ENCODE measurements around the gene HLA-DQB1. TPM values are rescaled to one million over a fixed set of nuclear protein-coding genes. Genes with fewer than 3 reads are reported as not detected.
"Not testable (repeated sequence)": the region's sequence is repeated elsewhere in the genome, so short reads cannot be mapped to it uniquely, and the experiment has no call there.

HLA-DQB1 gene
- total RNA-seq, 2 donors from 2014 or later: 4.6 to 15.3 TPM

DNA sequence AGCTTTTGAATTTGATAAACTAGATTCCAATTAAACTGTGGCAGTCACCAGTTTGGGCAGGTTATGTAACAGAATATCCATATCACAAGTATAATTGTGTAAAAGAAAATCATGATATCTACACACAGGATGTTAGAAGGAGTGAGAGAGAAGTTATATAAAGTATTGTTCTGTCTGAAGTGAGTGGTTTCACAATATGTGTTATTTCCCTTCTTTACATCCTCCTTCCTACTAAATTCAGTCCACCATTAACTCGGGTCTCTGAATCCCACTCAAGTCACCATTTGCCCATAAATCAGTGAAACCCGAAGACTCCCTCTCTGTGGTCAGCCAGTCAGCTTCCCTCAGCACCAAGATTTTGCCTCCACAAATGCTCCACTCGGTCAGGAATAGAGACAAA, 796 bp downstream of the HLA-DQB1 start:
- ATAC-seq (no peak), DNase-seq (no peak)
- intact Hi-C loops (cut with DNase I): loop anchor here in 1 of 2 donors (5.0 kb wide), 1 partner anchor 97 kb away; the partner anchor contains the start of gene HLA-DQB2

- ATAC-seq (peak in 1 of 2 donors; percentile 59), DNase-seq (peak; percentile 42)
- intact Hi-C loops (cut with DNase I): loop anchor here in 1 of 2 donors (5.0 kb wide), 1 partner anchor 97 kb away; the partner anchor contains the start of gene HLA-DQB2
Measured at GRCh38 chr6:32664827-32665362, 1.6 kb downstream of the HLA-DQB1 start.

GRCh38 chr6:32664354-32664753, 2.1 kb downstream of the HLA-DQB1 start:
- intact Hi-C loops (cut with DNase I): no loop called here
- DNase-seq (no peak), ATAC-seq (no peak)

DNA sequence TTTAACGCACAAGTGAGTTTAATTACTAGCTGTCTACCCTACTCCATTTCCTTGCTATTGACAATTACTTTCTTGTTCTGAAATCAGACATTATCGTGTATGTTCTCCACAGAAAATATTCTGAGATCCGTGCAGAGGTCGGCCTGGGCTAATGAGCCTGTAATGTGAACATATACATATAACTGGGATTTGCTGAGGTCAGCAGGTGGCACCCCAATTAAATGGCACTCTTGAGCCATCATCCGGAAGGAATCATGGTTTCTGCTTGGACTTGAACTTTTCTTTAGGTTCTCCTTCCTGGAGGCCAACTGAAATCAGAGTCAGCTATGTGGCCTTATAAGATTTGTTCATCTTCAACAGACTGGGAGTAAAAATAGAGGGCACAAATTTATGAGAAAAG, 3.6 kb downstream of the HLA-DQB1 start:
- DNase-seq: no peak
- no peak for ATAC-seq
- intact Hi-C loops (cut with DNase I): no loop called here

- no peak for DNase-seq
- intact Hi-C loops (cut with DNase I): no loop called here
- ATAC-seq: no peak
Measured at GRCh38 chr6:32662099-32662498, 4.4 kb downstream of the HLA-DQB1 start.

- ATAC-seq: no peak
- DNase-seq: no peak
- intact Hi-C loops (cut with DNase I): no loop called here
Measured at GRCh38 chr6:32659856-32660595, 6.4 kb downstream of the HLA-DQB1 start.

- DNase-seq (no peak), ATAC-seq (no peak)
- intact Hi-C loops (cut with DNase I): no loop called here
Measured at GRCh38 chr6:32658268-32658897, 8.1 kb downstream of the HLA-DQB1 start.

GRCh38 chr6:32657819-32658218, 8.6 kb downstream of the HLA-DQB1 start:
- intact Hi-C loops (cut with DNase I); DNase-seq; ATAC-seq: not testable (repeated sequence)

DNA sequence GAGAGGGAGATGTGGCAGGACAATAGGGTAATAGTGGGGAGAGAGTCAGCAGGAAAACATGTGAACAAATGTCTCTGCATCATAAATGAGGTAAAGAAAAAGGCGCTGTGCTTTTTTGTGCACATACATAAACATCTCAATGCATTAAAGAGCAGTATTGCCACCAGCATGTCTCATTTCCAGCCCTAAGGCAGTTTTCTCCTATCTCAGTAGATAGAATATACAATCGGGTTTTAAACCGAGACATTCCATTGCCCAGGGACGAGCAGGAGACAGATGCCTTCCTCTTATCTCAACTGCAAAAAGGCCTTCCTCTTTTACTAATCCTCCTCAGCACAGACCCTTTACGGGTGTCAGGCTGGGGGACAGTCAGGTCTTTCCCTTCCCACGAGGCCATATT, 9.1 kb downstream of the HLA-DQB1 start:
- ATAC-seq; intact Hi-C loops (cut with DNase I): not testable (repeated sequence)

GRCh38 chr6:32655203-32655710, 11.2 kb downstream of the HLA-DQB1 start:
- ATAC-seq: no peak
- no peak for DNase-seq
- intact Hi-C loops (cut with DNase I): no loop called here

More for the DNA sequence above, 9.1 kb downstream of the HLA-DQB1 start:
- not testable (repeated sequence) for DNase-seq

GRCh38 chr6:32645047-32645703, 21.3 kb downstream of the HLA-DQB1 start:
- intact Hi-C loops (cut with DNase I): no loop called here
- DNase-seq (no peak), ATAC-seq (no peak)

GRCh38 chr6:32643904-32644303, 22.6 kb downstream of the HLA-DQB1 start:
- DNase-seq: no peak

GRCh38 chr6:32642720-32643106, 23.7 kb downstream of the HLA-DQB1 start:
- ATAC-seq: no peak
- DNase-seq: no peak
- intact Hi-C loops (cut with DNase I): no loop called here

More at GRCh38 chr6:32643904-32644303, 22.6 kb downstream of the HLA-DQB1 start:
- intact Hi-C loops (cut with DNase I): no loop called here
- no peak for ATAC-seq

DNA sequence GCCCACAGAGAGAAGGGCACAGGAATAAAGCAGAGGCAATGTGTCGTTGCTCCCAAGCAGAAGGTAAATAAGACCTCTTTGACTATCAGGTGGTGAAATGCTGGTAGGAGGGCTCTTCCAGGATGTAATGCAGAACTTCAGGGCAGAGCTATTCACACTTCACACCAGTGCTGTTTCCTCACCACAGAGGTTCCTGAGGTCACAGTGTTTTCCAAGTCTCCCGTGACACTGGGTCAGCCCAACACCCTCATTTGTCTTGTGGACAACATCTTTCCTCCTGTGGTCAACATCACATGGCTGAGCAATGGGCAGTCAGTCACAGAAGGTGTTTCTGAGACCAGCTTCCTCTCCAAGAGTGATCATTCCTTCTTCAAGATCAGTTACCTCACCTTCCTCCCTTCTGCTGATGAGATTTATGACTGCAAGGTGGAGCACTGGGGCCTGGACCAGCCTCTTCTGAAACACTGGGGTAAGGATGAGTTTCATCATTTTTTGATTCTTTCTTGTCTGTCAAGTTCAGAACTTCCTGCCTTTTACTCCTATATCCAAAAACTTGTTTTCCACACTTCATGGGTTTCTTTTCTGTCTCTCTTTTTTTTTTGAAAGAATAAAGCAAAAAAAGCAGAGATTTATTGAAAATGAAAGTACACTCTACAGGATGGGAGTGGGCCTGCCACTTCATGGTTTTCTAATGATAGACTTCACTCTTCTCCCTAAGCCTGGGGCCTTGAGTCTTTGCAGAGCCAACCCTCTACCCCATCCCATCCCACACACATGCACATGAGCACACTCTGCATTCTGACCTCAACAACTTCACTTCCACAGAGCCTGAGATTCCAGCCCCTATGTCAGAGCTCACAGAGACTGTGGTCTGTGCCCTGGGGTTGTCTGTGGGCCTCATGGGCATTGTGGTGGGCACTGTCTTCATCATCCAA, 24.4 kb downstream of the HLA-DQB1 start:
- intact Hi-C loops (cut with DNase I); DNase-seq; ATAC-seq: not testable (repeated sequence)

- DNase-seq (no peak), ATAC-seq (no peak)
- intact Hi-C loops (cut with DNase I): no loop called here
Measured at GRCh38 chr6:32641122-32641521, 25.3 kb downstream of the HLA-DQB1 start.

GRCh38 chr6:32639440-32640394, 26.7 kb downstream of the HLA-DQB1 start:
- intact Hi-C loops (cut with DNase I): no loop called here
- no peak for DNase-seq
- no peak for ATAC-seq

DNA sequence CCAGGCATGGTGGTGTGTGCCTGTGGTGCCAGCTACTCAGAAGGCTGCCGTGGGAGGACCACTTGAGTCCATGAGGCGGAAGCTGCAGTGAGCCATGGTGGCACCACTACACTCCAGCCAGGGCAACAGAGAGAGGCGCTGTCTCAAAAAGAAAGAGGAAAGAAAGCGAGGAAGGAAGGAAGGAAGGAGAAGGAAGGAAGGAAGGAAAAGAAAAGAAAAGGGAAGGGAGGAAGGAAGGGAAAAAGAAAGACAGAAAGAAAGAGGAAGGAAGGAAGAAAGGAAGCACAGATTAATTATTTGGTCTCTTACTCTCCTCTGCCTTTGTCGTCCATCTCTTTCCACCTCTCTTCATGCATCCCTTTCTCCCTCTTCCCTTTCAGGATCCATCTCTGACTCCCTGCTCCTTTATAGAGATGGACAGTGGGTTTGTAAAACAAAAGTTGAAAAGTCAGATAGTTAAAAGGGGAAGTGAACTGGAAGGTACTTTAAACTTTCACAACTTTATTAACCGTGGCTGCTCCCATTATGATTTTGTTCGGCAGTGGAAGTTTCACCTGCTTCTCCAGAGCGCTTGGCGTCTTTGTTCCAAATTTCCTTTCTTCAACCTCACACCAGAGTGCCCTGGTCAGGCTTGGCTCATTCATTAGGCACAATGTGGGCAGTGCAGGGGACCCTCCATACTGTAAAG, 27.8 kb downstream of the HLA-DQB1 start:
- DNase-seq (no peak), ATAC-seq (no peak)
- intact Hi-C loops (cut with DNase I): no loop called here
